PC-3 (cell line): ENCODE measurements around the gene RSPO4. TPM values are rescaled to one million over a fixed set of nuclear protein-coding genes. Genes with fewer than 3 reads are reported as not detected.

Source experiments
- ATAC-seq: fragments of 200-7000 bp; cut with Tn5 transposase; 2 replicates; pipeline ENCODE4 v1.9.1; 2020; ENCODE audit warnings: mild to moderate bottlenecking, moderate library complexity
- BruUV-seq: library from RNA; stranded (reverse); fragments of 400-500 nt; replicated peaks from 2 replicates; lab custom pipeline; 2021; lab: Mats Ljungman, UMichigan
- CTCF ChIA-PET: fragments of 300-600 bp; sonication (Branson Sonifier 250); formaldehyde crosslinking; loops from one replicate; lab custom pipeline; 2022; ENCODE audit warnings: antibody characterized with exemption; lab: Charles Lee
- POLR2A ChIA-PET: fragments of 300-600 bp; sonication (Branson Sonifier 250); formaldehyde crosslinking; loops from one replicate; lab custom pipeline; 2022; ENCODE audit warnings: antibody characterized with exemption; ENCODE audit not compliant: unreplicated experiment; lab: Charles Lee
- DNase-seq: peaks from one replicate; pipeline ENCODE4 v3.0.0-alpha.2; 2015
- H2AFZ ChIP-seq: fragments of 300-600 bp; sonication (generic); 2 replicates; pipeline ENCODE4 v1.6.0; 2016; ENCODE audit warnings: antibody characterized with exemption, low read length
- H3F3A ChIP-seq: fragments of 300-600 bp; sonication (generic); one replicate; pipeline ENCODE4 v1.6.0; 2017; ENCODE audit warnings: antibody characterized with exemption, low read length, control low read depth, mild to moderate bottlenecking; ENCODE audit not compliant: unreplicated experiment
- H3K27ac ChIP-seq: fragments of 300-600 bp; sonication (generic); 2 replicates; pipeline ENCODE4 v1.5.1; 2016; ENCODE audit warnings: mild to moderate bottlenecking, low read length
- H3K27me3 ChIP-seq: fragments of 300-600 bp; sonication (generic); 2 replicates; pipeline ENCODE4 v1.6.1; 2016; ENCODE audit warnings: low read length, mixed read lengths
- H3K36me3 ChIP-seq: fragments of 300-600 bp; sonication (generic); 2 replicates; pipeline ENCODE4 v1.6.1; 2016; ENCODE audit warnings: low read depth, mixed run types, low read length, mixed read lengths
- H3K4me1 ChIP-seq: fragments of 300-600 bp; sonication (generic); 2 replicates; pipeline ENCODE4 v1.5.1; 2016; ENCODE audit warnings: low read length; ENCODE audit not compliant: insufficient read depth
- H3K4me2 ChIP-seq: fragments of 300-600 bp; sonication (generic); 2 replicates; pipeline ENCODE4 v1.6.0; 2016; ENCODE audit warnings: low read length
- H3K4me3 ChIP-seq: fragments of 300-600 bp; sonication (generic); 2 replicates; pipeline ENCODE4 v1.5.1; 2016; ENCODE audit warnings: mild to moderate bottlenecking, low read length, mixed read lengths
- H3K79me2 ChIP-seq: fragments of 300-600 bp; sonication (generic); 2 replicates; pipeline ENCODE4 v1.6.1; 2017; ENCODE audit warnings: low read length, mixed read lengths
- H3K9ac ChIP-seq: fragments of 300-600 bp; sonication (generic); 2 replicates; pipeline ENCODE4 v1.6.0; 2016; ENCODE audit warnings: mild to moderate bottlenecking, low read length
- H3K9me2 ChIP-seq: fragments of 300-600 bp; sonication (generic); replicated peaks from 2 replicates; pipeline ENCODE4 v1.6.1; 2016; ENCODE audit warnings: mixed run types, low read length, mixed read lengths
- H3K9me3 ChIP-seq: fragments of 300-600 bp; sonication (generic); 2 replicates; pipeline ENCODE4 v1.6.1; 2016; ENCODE audit warnings: low read length, mixed read lengths
- H4K20me1 ChIP-seq: fragments of 300-600 bp; sonication (generic); 2 replicates; pipeline ENCODE4 v1.6.1; 2016; ENCODE audit warnings: low read length, mixed read lengths
- EZH2 ChIP-seq: fragments of 300-600 bp; sonication (generic); IDR thresholded peaks from one replicate; pipeline ENCODE4 v1.6.1; 2017; ENCODE audit warnings: antibody characterized with exemption, mild to moderate bottlenecking, low read length; ENCODE audit not compliant: unreplicated experiment
- EZH2phosphoT487 ChIP-seq: fragments of 300-600 bp; sonication (generic); IDR thresholded peaks from 2 replicates; pipeline ENCODE4 v1.6.1; 2018; ENCODE audit warnings: mild to moderate bottlenecking, antibody characterized with exemption, low read length, borderline replicate concordance
- intact Hi-C: fragments of 100-400 bp; cut with micrococcal nuclease; formaldehyde crosslinking; loops from 2 replicates; pipeline ENCODE4 v1.9.0; 2023
- total RNA-seq: library from RNA; depleted of rRNA; stranded (reverse); fragments of >200 nt; gene quantifications from 2 replicates; pipeline ENCODE4 v1.2.3, GENCODE V29; 2014
- TF ChIP-seq, protein P1 (sequence below): fragments of 300-600 bp; sonication (generic); conservative IDR thresholded peaks from 2 replicates; pipeline ENCODE4 v1.5.1; 2017; ENCODE audit warnings: antibody characterized with exemption, low read depth, mild to moderate bottlenecking, low read length

RSPO4 gene
- total RNA-seq, 1 experiment from 2014 or later = not detected

DNA sequence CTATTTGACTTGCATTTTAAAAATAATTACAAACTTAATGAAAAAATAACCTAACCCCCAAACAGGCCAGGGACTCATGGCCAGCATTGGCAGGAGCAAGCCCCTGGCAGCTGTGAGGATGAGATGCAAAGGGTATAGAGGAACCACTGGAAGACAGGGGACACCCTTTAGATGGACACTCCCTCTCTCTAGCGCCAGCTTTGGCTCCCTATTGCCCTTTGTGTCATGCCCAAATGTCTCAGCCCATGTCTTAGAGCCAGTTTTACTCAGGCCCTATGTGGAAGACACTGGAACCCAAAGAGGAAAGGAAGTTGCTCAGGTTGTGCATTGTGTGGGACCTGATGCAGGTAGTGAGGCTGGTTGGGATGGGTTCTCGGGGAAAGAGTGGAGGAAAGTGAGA, 34.9 kb upstream of the RSPO4 start:
- Histone ChIP-seq H3K27me3 (peaks cover 56% of the 10 kb centered on the region), H3K4me3 (no peak overlapping the region), H3F3A (no peaks in the 10 kb centered on the region), H4K20me1 (no peaks in the 10 kb centered on the region), H2AFZ (no peak overlapping the region), H3K27ac (no peak overlapping the region), H3K79me2 (no peaks in the 10 kb centered on the region), H3K9ac (no peak overlapping the region), H3K4me2 (no peak overlapping the region), H3K9me3 (no peaks in the 10 kb centered on the region), H3K4me1 (no peaks in the 10 kb centered on the region), H3K9me2 (no peaks in the 10 kb centered on the region), H3K36me3 (no peaks in the 10 kb centered on the region)
- no TSS peak for BruUV-seq
- TF ChIP-seq EZH2phosphoT487 (no peak), EZH2 (no peak)
- TF ChIP-seq, protein P1, sequence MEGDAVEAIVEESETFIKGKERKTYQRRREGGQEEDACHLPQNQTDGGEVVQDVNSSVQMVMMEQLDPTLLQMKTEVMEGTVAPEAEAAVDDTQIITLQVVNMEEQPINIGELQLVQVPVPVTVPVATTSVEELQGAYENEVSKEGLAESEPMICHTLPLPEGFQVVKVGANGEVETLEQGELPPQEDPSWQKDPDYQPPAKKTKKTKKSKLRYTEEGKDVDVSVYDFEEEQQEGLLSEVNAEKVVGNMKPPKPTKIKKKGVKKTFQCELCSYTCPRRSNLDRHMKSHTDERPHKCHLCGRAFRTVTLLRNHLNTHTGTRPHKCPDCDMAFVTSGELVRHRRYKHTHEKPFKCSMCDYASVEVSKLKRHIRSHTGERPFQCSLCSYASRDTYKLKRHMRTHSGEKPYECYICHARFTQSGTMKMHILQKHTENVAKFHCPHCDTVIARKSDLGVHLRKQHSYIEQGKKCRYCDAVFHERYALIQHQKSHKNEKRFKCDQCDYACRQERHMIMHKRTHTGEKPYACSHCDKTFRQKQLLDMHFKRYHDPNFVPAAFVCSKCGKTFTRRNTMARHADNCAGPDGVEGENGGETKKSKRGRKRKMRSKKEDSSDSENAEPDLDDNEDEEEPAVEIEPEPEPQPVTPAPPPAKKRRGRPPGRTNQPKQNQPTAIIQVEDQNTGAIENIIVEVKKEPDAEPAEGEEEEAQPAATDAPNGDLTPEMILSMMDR = no peak
- ChIA-PET POLR2A (no interaction called here), CTCF (no interaction called here)
- intact Hi-C loops = no loop called here
- DNase-seq (no peak), ATAC-seq (no peak)

DNA sequence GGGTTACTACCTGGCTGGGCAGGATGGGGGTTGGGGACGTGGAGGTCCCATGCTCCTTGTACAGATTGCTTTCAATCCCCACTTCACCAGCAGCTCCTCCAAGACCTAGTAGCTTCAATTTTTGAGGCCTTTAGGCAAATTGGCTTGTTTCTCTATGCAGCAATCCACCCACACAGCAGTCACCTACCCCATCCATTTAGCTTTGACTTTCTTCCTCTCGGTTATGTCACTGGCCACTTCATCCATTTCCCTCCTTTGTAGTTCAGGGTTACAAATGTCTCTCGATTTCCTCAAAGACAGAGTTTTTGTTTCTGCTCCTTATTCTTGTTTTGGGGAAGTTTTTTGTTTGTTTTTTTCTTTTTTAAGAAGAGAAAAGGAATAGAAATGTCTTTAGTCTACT, 33.4 kb upstream of the RSPO4 start:
- H3K4me2 ChIP-seq = no peak overlapping the region
- ChIA-PET POLR2A (no interaction called here), CTCF (no interaction called here)
- H3K9ac ChIP-seq = no peak overlapping the region
- no peak for DNase-seq
- H3K36me3 ChIP-seq = no peaks in the 10 kb centered on the region
- no peak overlapping the region for H3K4me3 ChIP-seq
- no peak for ATAC-seq
- no peaks in the 10 kb centered on the region for H3K79me2 ChIP-seq
- no peaks in the 10 kb centered on the region for H3K4me1 ChIP-seq
- no peaks in the 10 kb centered on the region for H3K9me3 ChIP-seq
- no peaks in the 10 kb centered on the region for H3K9me2 ChIP-seq
- no peaks in the 10 kb centered on the region for H4K20me1 ChIP-seq
- no TSS peak for BruUV-seq
- TF ChIP-seq, protein P1 = no peak
- TF ChIP-seq EZH2phosphoT487 = no peak
- TF ChIP-seq EZH2 = no peak
- no peak overlapping the region for H2AFZ ChIP-seq
- peaks cover 66% of the 10 kb centered on the region for H3K27me3 ChIP-seq
- no peaks in the 10 kb centered on the region for H3F3A ChIP-seq
- no peak overlapping the region for H3K27ac ChIP-seq
- intact Hi-C loops = no loop called here

DNA sequence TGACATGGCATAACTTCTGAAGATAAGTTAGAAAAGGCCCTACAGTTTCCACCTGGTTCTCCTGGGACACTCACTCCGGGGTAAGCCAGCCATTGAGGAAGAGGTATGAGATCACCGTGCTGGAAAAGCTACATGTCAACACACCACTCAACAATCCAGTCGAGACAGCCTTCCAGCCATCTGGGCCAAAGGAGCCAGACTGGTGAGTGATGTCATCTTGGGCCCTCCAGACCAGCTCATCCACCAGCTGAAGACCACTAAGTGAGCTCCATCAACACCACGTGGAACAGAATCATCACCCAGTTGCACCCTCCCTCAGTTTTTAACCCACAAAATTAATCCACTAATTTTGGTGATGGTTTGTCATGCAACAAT, 32.3 kb upstream of the RSPO4 start:
- H3K9me3 ChIP-seq = no peaks in the 10 kb centered on the region
- H3F3A ChIP-seq = no peaks in the 10 kb centered on the region
- CTCF ChIA-PET = no interaction called here
- peaks cover 76% of the 10 kb centered on the region for H3K27me3 ChIP-seq
- no peaks in the 10 kb centered on the region for H3K36me3 ChIP-seq
- H2AFZ ChIP-seq = no peak overlapping the region
- H3K79me2 ChIP-seq = no peaks in the 10 kb centered on the region
- H3K4me3 ChIP-seq = no peak overlapping the region
- no peaks in the 10 kb centered on the region for H3K9me2 ChIP-seq
- intact Hi-C loops = no loop called here
- H3K9ac ChIP-seq = no peak overlapping the region
- POLR2A ChIA-PET = no interaction called here
- ATAC-seq (no peak), DNase-seq (no peak)
- TF ChIP-seq, protein P1 = no peak
- TF ChIP-seq EZH2phosphoT487 = no peak
- no peak for TF ChIP-seq EZH2
- no peak overlapping the region for H3K27ac ChIP-seq
- no peaks in the 10 kb centered on the region for H3K4me1 ChIP-seq
- H3K4me2 ChIP-seq = no peak overlapping the region
- BruUV-seq = no TSS peak
- H4K20me1 ChIP-seq = no peaks in the 10 kb centered on the region
